B cell (primary cell): Measurements from ENCODE around the gene UPK3A.

Experiments used
- CTCF ChIP-seq: fragments of 200-600 bp; IDR thresholded peaks from one replicate; pipeline ENCODE4 v1.8.0; 2022; ENCODE audit warnings: antibody characterized with exemption, mild to moderate bottlenecking
- EZH2 ChIP-seq: IDR thresholded peaks from 2 replicates; pipeline ENCODE4 v1.6.1; 2012; ENCODE audit warnings: borderline replicate concordance, low read depth, mild to moderate bottlenecking, moderate library complexity, low read length; ENCODE audit not compliant: insufficient read depth, poor library complexity, severe bottlenecking

DNA sequence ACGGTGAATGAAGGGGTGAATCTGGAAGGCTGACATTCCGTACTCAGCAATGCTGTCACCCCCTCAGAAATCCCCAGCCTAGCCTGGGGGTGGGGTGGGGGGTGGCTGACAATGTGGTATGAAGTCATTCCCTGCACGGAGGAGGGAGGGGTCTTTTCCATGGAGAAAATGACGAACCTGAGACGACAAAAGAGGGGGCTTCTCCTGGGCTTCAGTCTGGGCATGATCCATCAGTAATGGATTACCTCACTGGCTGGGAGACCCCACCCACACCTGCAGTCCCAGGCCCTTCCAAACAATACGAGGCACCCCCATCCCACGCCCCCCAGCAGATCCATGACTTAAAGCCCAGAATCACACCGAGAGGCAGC is 45.1 kb upstream of the UPK3A start:
- TF ChIP-seq CTCF (no peak), EZH2 (no peak)
